Liver (tissue), 9 donors: ENCODE measurements around the gene NLRP11. TPM values are rescaled to one million over a fixed set of nuclear protein-coding genes. Genes with fewer than 3 reads are reported as not detected.

ENCODE experiments used
- DNase-seq: peaks from one replicate; pipeline ENCODE4 v3.0.0-alpha.2; 2017; ENCODE audit warnings: low spot score
- H3K27ac ChIP-seq, 2 donors: one replicate each; pipeline ENCODE4 v1.7.0; 2013; ENCODE audit warnings: inconsistent platforms in 2 of 2, low read length in 2 of 2, control low read depth in 1 of 2, low read depth in 1 of 2, mild to moderate bottlenecking in 1 of 2
- H3K27me3 ChIP-seq, 4 donors: one replicate each; pipeline versions ENCODE4 v1.6.1 to v1.7.0; 2013; ENCODE audit warnings: low read length in 3 of 4, inconsistent platforms in 1 of 4, mild to moderate bottlenecking in 1 of 4, moderate library complexity in 1 of 4; ENCODE audit not compliant: control insufficient read depth in 4 of 4, insufficient read depth in 4 of 4
- H3K36me3 ChIP-seq, 4 donors: one replicate each; pipeline versions ENCODE4 v1.6.1 to v1.7.0; 2013; ENCODE audit warnings: low read length in 3 of 4, mild to moderate bottlenecking in 3 of 4, low read depth in 1 of 4, moderate library complexity in 1 of 4; ENCODE audit not compliant: control insufficient read depth in 4 of 4, insufficient read depth in 3 of 4
- H3K4me1 ChIP-seq, 4 donors: one replicate each; pipeline versions ENCODE4 v1.6.1 to v1.7.0; 2013; ENCODE audit warnings: low read length in 3 of 4, mild to moderate bottlenecking in 3 of 4, moderate library complexity in 1 of 4; ENCODE audit not compliant: control insufficient read depth in 4 of 4, insufficient read depth in 4 of 4
- H3K4me3 ChIP-seq, 3 donors: one replicate each; pipeline versions ENCODE4 v1.6.1 to v1.7.0; 2013; ENCODE audit warnings: low read length in 3 of 3, control low read depth in 1 of 3, low read depth in 1 of 3, mild to moderate bottlenecking in 1 of 3
- H3K9ac ChIP-seq, 2 donors: one replicate each; pipeline ENCODE4 v1.7.0; 2013; ENCODE audit warnings: low read length in 2 of 2, mild to moderate bottlenecking in 2 of 2, moderate library complexity in 2 of 2, control low read depth in 1 of 2, low read depth in 1 of 2
- H3K9me3 ChIP-seq, 4 donors: one replicate each; pipeline versions ENCODE4 v1.6.1 to v1.7.0; 2013; ENCODE audit warnings: low read length in 3 of 4; ENCODE audit not compliant: control insufficient read depth in 4 of 4
- EGR1 ChIP-seq, 2 donors: IDR thresholded peaks; 2 replicates each; pipeline ENCODE4 v1.6.1; 2016 to 2018; ENCODE audit warnings: antibody characterized with exemption in 2 of 2, low read depth in 2 of 2
- FOXA1 ChIP-seq: IDR thresholded peaks from 2 replicates; pipeline ENCODE4 v1.6.1; 2016; ENCODE audit warnings: antibody characterized with exemption
- GABPA ChIP-seq, 2 donors: IDR thresholded peaks in 1 of 2; conservative IDR thresholded peaks in 1 of 2; 2 replicates each; pipeline ENCODE4 v1.6.1; 2016; ENCODE audit warnings: antibody characterized with exemption in 2 of 2, mild to moderate bottlenecking in 1 of 2, moderate library complexity in 1 of 2
- HNF4A ChIP-seq, 2 donors: conservative IDR thresholded peaks; 2 replicates each; pipeline ENCODE4 v1.6.1; 2016; ENCODE audit warnings: antibody characterized with exemption in 2 of 2, mild to moderate bottlenecking in 2 of 2
- HNF4G ChIP-seq: IDR thresholded peaks from 2 replicates; pipeline ENCODE4 v1.6.1; 2016; ENCODE audit warnings: antibody characterized with exemption
- JUND ChIP-seq, 2 donors: IDR thresholded peaks; 2 replicates each; pipeline ENCODE4 v1.6.1; 2016; ENCODE audit warnings: antibody characterized with exemption in 2 of 2
- NR2F2 ChIP-seq: IDR thresholded peaks from 2 replicates; pipeline ENCODE4 v1.6.1; 2016; ENCODE audit warnings: antibody characterized with exemption
- RAD21 ChIP-seq, 2 donors: IDR thresholded peaks; 2 replicates each; pipeline ENCODE4 v1.6.1; 2016; ENCODE audit warnings: antibody characterized with exemption in 2 of 2, mild to moderate bottlenecking in 2 of 2
- SP1 ChIP-seq: IDR thresholded peaks from 2 replicates; pipeline ENCODE4 v1.6.1; 2018; ENCODE audit warnings: antibody characterized with exemption, mild to moderate bottlenecking
- TAF1 ChIP-seq: conservative IDR thresholded peaks from 2 replicates; pipeline ENCODE4 v1.6.1; 2016; ENCODE audit warnings: antibody characterized with exemption, mild to moderate bottlenecking
- YY1 ChIP-seq: IDR thresholded peaks from 2 replicates; pipeline ENCODE4 v1.6.1; 2016; ENCODE audit warnings: antibody characterized with exemption, mild to moderate bottlenecking
- ZBTB33 ChIP-seq: IDR thresholded peaks from 2 replicates; pipeline ENCODE4 v1.6.1; 2016; ENCODE audit warnings: antibody characterized with exemption
- WGBS: extraction: QIAGEN DNeasy Blood & Tissue Kit; methylation state at CpG from one replicate; pipeline ENCODE4 v1.1.7; 2013; 5-methylcytosine and 5-hydroxymethylcytosine counted together
- polyA plus RNA-seq, 2 donors: library from polyadenylated mRNA; stranded (reverse) in 1 of 2; unstranded in 1 of 2; fragments of 200-250 nt in 1 of 2; fragments of >200 nt in 1 of 2; fragmentation: Nextera tagmentation in 1 of 2; extraction: Ambion mirVana in 1 of 2; gene quantifications; one replicate each; pipeline versions ENCODE4 v1.2.1 to v1.2.3, GENCODE V29; 2013 to 2015
- total RNA-seq, 2 donors: library from RNA; depleted of rRNA; stranded (reverse); fragments of >200 nt; gene quantifications; one replicate each; pipeline ENCODE4 v1.2.3, GENCODE V29; 2014
- TF ChIP-seq, protein P1 (sequence below): IDR thresholded peaks from 2 replicates; pipeline ENCODE4 v1.6.1; 2016; ENCODE audit warnings: antibody characterized with exemption
- TF ChIP-seq, protein P2 (sequence below): fragments of 150-350 bp; IDR thresholded peaks from 2 replicates; pipeline ENCODE4 v1.5.1; 2017; ENCODE audit warnings: improper control_type of control experiment, low read depth, low read length; ENCODE audit not compliant: missing input control
- donor health status: healthy.
- donor health status: healthy.
- donor health status: healthy.
- donor health status: healthy.
- donor health status: healthy.

The NLRP11 gene
- total and polyA plus RNA-seq, 4 donors, result 0.28 to 0.33 TPM; not detected in 2

- TF ChIP-seq ZBTB33 (no peak), HNF4A (conservative IDR thresholded peaks at IDR 0.05) (no peak), FOXA1 (no peak), TAF1 (no peak), SP1 (no peak), JUND (IDR thresholded peaks at IDR 0.05) (no peak), EGR1 (IDR thresholded peaks at IDR 0.05; ENCODE audit: low read depth in 2 of 2) (no peak), GABPA (IDR thresholded peaks at IDR 0.05 in 1 of 2, conservative IDR thresholded peaks at IDR 0.05 in 1 of 2) (no peak), HNF4G (no peak)
- TF ChIP-seq, protein P1, sequence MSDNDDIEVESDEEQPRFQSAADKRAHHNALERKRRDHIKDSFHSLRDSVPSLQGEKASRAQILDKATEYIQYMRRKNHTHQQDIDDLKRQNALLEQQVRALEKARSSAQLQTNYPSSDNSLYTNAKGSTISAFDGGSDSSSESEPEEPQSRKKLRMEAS, result no peak
Measured at GRCh38 chr19:55870736-55871135, 38.9 kb upstream of the NLRP11 start (continued).

DNA sequence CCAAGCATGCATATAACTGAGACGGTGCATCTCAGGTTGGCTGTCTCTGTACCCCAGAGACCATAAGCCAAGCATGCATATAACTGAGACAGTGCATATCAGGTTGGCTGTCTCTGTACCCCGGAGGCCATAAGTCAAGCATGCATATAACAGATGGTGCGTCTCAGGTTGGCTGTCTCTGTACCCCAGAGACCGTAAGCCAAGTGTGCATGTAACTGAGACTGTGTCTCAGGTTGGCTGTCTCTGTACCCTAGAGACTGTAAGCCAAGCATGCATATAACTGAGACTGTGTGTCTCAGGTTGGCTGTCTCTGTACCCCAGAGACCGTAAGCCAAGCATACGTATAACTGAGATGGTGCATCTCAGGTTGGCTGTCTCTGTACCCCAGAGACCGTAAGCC lies 35.3 kb upstream of the NLRP11 start:
- no peak for TF ChIP-seq NR2F2
- Histone ChIP-seq H3K4me3 (no peak overlapping the region), H3K36me3 (no peaks in the 10 kb centered on the region), H3K27me3 (peaks cover 0 to 3% (median under 1%) of the 10 kb centered on the region in 4 donors), H3K27ac (no peak overlapping the region), H3K9ac (no peak overlapping the region), H3K4me1 (no peaks in the 10 kb centered on the region), H3K9me3 (peaks cover 0 to 7% (median 6%) of the 10 kb centered on the region in 4 donors)
- 91% methylated on average over 7 of the region's 7 CpGs for WGBS
- DNase-seq, result no peak

GRCh38 chr19:55866521-55866920 lies 34.7 kb upstream of the NLRP11 start:
- H3K27ac ChIP-seq, result no peak overlapping the region
- WGBS, result 56% methylated on average over 3 of the region's 3 CpGs
- H3K4me3 ChIP-seq, result no peak overlapping the region
- no peak overlapping the region for H3K9ac ChIP-seq
- H3K4me1 ChIP-seq, result no peaks in the 10 kb centered on the region
- H3K9me3 ChIP-seq, result peaks cover 0 to 7% (median 6%) of the 10 kb centered on the region in 4 donors
- no peaks in the 10 kb centered on the region for H3K36me3 ChIP-seq
- TF ChIP-seq ZBTB33, result no peak
- TF ChIP-seq RAD21 (IDR thresholded peaks at IDR 0.05), result no peak
- no peak for TF ChIP-seq NR2F2
- TF ChIP-seq JUND (IDR thresholded peaks at IDR 0.05), result no peak
- TF ChIP-seq, protein P1, result no peak
- TF ChIP-seq, protein P2, sequence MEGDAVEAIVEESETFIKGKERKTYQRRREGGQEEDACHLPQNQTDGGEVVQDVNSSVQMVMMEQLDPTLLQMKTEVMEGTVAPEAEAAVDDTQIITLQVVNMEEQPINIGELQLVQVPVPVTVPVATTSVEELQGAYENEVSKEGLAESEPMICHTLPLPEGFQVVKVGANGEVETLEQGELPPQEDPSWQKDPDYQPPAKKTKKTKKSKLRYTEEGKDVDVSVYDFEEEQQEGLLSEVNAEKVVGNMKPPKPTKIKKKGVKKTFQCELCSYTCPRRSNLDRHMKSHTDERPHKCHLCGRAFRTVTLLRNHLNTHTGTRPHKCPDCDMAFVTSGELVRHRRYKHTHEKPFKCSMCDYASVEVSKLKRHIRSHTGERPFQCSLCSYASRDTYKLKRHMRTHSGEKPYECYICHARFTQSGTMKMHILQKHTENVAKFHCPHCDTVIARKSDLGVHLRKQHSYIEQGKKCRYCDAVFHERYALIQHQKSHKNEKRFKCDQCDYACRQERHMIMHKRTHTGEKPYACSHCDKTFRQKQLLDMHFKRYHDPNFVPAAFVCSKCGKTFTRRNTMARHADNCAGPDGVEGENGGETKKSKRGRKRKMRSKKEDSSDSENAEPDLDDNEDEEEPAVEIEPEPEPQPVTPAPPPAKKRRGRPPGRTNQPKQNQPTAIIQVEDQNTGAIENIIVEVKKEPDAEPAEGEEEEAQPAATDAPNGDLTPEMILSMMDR, result no peak
- TF ChIP-seq HNF4G, result no peak
- no peak for TF ChIP-seq YY1
- TF ChIP-seq SP1, result no peak
- no peak for TF ChIP-seq FOXA1
- DNase-seq, result no peak
- peaks cover 0 to 3% (median under 1%) of the 10 kb centered on the region in 4 donors for H3K27me3 ChIP-seq
